HG02763 (cell line): ENCODE measurements around the gene ELP4.

Source experiments
- ATAC-seq: cut with Tn5 transposase; IDR thresholded peaks from one replicate; pipeline ENCODE4 v1.9.1; 2021; ENCODE audit warnings: mild to moderate bottlenecking, moderate library complexity; ENCODE audit not compliant: unreplicated experiment

The ELP4 gene

GRCh38 chr11:31807799-31808667 is 298.5 kb downstream of the ELP4 start:
- no peak for ATAC-seq

DNA sequence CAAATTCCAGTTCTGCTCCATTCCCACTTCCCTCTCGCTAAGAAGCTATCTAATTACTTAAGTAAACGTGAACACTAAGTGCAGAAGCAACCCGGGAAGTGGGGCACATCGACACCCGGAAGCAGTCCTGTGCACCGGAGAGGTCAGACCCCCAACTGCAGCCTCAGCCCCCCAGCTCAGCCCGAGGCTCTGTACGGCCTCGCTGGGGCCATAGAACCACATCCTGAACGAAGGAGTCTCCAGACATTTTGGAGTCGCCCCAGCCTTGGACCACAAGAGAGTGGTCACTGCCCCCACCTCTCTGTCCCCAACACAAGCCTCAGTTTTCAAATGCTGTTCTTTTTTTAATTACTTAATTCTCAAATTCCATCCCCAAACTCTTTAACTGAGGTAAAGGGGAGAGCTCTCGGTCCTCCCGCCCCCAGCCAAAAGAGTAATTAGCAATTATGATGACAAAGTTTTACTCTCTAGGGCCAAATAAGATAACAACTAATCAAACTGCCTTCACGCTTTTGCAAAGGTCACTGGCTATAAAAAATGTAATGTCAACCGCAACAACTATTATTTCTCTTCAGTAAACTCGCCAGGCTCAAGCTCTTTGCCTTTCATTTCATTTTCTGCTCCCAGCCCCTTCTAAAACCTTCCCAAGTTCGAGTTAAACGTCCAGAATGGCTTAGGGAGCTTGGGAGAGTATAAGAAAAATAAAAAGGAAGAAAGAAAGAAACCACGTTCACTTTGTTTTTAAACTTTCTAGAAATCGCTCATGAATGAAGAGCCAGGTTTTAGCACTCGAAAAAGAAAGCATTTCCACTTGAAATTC is 299.4 kb downstream of the ELP4 start:
- no peak for ATAC-seq

DNA sequence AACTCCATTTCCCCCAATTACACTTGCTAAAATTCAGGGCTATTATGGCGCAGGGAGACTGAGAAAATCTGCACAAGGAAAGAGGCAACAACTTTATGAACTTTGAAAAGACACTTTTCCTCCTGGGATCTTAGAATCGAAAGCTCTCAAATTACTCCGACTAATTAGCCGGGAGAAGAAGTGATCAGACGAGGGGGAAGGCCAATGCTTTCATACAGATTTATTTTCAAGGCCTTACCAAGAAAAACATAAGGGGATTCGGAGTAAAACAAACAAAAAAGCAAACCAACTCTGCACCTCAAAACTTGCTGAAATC is 299.9 kb downstream of the ELP4 start:
- no peak for ATAC-seq

- no peak for ATAC-seq
Observed at GRCh38 chr11:31809857-31810778, 300.6 kb downstream of the ELP4 start.

DNA sequence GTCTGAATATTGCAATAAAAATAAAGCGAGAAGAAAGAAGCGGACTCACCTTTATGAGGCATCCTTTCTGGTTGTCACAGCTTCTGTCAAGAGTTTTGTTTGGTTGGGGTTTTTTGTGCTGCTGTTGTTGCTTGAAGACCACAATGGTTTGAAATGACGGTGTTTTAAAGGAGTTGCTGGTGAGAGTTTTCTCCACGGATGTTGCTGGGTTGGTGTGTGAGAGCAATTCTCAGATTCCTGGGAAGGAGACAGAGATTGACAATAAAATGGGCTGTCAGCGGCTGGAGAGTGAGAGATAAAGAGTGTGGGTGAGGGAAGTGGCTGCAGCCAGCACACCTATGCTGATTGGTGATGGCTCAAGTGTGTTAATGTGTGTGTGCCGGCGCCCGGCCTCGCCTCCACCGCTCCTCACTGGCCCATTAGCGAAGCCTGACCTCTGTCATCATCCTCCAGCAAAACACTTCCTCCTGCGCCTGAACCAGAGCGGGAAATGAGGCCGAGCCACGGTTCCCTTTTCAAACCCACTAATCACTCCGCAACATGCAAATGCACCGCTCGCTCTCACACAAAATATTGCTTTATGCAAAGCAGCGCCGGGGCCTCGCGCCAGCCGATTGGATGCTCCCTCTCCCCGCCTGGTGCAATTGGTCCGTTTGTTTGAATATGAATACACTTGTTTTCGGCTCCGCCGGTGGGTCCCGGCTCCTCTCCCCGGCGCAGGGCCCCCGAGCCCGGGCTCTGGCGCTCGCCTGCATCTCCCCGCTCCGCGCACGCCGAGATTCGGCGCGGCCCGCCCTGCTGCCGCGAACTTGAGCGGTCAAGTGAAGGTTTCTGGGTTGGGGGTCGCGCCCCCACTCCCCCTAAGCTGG is 301.4 kb downstream of the ELP4 start, which contains the start of gene PAX6:
PAX6 (minus strand) TSS at position 544 of the 869 bp plus-strand sequence. CDS start 4,911 bp downstream, outside the sequence.
- ATAC-seq = peak; percentile 33

DNA sequence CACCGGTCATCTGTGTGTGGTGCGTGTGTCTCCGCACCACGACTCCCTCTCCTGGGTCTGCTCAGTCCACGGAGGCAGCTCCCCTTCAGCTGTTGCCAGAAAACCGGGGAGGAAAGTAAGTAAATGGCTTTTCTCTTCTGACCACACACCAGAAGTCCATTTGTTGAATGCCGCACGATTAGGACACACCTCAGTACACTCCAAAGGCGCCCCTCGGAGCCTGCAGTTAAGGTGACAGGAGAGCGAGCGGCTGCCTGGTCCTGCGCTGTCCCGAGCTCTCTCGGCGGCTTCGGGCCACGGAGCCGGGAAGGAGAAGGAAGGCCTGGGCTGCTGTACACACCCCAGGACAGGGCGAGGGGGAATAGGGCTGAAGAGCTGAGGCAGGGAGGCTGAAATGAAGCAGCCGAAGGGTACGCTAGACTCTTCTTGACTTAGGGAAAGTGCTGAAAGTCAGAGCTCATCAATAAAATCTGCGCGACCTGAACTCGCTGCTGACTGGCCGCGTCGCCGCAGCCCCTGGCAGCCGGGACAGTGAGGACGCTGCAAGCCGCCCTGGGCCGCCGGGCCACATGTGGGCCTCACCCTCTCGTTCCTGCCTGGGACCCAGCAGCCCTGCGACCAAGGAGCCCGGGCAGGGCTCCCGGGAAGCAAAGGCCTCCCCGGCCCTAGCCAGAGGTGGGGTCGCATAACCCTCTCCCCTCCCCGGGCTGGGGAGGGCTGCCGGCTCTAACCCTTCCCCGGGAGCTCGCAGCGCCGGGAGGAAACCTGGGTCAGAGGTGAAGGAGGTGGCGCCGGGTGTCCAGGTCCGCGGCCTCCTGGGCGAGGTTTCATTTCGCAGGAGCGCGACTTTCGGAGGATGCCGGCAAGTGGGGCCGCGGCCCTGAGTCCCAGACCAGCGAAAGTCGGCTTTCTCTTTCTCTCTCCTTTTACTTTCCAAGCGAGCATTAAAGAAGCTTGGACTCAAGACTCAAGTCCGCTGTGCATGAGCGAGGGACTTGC is 303.1 kb downstream of the ELP4 start:
- ATAC-seq = no peak

DNA sequence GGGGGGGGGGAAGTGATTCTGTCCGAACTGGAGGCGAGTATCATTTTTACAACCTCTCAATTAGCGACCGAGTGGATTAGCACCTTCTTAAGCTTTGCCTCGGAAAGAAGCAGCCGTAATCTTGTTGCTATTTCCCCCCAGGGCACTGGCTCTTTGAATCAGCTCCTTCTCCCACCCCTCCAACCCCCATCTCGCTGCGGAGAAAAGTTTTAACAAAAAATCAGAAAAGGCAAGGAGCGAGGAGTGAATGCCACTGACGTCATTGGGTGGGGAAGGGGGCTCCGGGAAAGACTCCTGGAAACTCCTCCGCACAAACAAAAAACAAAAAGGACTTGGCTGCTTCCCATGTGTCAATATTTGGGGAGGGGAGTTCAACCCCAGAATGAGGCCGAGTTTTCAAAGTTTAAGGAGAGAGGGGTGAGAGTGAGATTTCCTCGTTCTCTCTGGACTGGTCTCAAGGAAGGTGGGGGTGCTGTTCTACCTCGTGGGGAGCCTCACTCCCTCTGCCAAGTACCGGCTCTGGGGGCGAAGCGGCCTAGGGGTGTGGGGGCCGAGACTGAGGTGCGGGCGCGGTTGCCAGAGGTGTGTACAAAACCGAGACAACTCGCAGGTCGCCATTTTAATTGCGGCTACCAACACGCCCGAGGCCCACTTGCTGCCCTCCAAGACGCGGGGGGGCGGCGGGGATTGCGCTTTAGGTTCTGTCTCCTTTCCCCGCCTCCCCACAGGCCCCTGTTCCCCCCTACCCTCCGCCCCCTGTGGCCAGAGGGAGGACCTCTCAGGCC is 304.0 kb downstream of the ELP4 start:
- no peak for ATAC-seq

DNA sequence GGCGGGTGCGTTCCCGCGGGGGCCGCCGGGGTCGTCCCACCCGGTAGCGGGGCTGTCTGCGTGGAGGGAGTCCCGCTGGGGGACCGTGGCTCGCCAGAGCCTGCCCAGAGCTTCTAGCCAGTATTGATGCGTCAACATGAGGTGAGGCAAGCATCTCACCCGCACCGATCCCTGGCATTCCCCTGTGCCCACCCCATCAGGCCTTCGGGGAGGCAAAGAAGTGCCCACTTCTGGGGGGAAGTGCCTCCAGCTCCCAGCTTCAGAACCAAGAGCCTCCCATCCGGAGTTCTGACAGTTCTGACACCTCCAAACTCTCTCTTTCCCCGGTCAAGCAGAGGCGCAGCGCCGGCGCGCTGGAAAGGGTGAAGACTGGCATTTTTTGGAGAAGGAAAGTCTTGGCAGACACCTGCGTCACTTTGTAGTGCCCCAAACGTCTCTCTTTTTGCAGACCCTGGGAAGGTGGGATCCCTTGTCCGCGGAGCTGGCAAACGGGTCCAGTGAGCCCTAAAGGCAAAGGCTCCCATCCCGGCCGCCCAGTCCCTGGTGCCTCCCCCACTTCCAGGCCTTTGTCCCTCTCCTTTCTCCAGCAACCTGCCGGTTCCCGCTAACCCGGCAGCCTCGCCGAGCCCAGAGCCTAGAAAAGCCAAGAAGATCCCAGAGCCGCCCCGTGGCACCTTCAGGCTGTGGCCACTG is 304.8 kb downstream of the ELP4 start:
- no peak for ATAC-seq

DNA sequence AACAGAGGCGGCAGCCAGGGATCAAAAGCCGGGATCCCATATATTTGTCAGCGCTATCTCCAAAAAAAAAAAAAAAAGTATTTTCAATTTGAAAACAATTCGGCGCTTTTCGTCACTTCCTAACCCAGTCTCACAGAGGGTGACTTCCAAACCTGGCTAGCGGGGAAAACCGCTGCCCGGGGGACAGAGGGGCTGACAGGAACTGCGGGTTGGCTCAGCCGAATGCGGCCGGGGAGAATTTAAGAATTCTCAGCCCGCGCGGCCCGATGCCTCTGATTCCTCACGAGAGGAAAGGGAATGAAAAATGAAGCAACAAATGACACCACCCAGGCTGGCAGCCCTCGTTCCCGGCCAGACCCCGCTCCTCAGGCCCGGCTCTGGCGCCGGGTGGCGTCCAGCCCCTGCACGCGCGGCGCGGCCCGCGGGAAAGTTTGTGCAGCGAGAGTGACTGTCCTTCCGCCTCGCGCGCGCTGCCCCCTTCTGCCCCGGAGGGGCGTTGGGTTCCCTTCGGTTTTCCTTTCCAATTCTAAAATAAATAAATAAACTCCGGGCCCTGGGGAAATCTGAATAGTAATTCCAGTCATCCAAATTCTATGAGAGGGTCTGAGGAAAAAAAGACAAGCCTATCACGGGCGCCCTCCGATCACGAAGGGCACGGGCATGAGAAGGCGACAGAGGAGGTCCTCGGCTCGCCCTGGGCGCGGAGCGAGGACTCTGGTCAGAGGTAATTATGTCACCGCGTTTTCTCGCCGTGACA is 306.3 kb downstream of the ELP4 start:
- ATAC-seq = no peak

- ATAC-seq = no peak
Observed at GRCh38 chr11:31816468-31817053, 307.0 kb downstream of the ELP4 start.

DNA sequence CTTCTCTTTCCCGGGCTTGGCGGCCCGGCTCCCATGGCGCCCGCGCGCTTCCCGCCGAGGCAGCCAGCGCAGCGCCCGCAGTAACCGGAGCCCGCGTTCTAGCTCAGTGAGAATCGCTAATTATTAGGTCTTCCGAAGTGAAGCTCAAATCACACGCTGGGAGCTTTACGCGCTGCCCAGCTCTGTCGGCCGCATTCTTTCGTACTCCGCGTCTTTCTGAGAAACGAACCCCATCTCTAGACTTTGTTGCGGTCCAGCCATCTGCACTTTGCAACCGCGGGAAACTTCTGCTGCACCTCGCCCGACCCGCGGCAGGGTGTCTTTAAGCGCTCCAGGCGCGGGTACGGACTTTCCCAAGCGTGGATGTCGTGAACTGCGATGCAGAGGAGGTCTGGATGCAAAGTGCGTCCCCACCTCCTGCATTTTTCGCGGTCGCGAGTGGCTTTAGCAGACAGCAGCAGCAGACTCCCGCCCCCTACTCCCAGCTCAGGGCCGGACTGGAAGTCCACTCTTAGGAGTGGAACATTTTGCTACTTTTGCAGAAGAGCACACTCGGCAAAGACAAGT is 307.6 kb downstream of the ELP4 start:
- ATAC-seq = no peak

GRCh38 chr11:31817621-31818424 is 308.3 kb downstream of the ELP4 start:
- no peak for ATAC-seq

GRCh38 chr11:31818425-31818755 is 308.8 kb downstream of the ELP4 start:
- no peak for ATAC-seq

DNA sequence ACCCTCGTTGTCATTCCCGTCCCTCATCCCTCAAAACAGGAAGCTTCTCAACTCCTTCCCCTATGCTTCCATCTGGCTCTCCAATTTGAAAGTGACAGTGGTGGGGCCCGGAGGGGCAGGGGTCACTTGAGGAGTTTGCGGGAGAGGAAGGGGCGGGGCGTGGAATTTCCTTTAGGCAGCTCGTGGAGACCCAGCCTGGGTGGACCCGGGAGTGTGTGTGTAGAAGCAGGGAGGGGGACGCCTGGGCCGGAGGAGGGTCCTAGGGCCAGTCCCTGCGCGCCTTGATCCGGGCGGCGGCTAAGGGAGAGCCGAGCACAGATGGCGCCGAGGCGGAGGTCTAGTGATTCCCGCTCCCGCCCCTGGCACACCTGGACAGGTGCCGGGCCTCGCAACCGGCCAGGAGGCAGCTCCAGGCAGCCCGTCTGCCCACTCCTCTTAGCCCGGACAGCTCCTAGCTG is 309.3 kb downstream of the ELP4 start:
- ATAC-seq = no peak
